Heart left ventricle (tissue), 16 donors: ENCODE measurements around the gene SLA2. TPM values are rescaled to one million over a fixed set of nuclear protein-coding genes. Genes with fewer than 3 reads are reported as not detected.

ENCODE experiments used
- ATAC-seq, 4 donors: fragments of 200-7000 bp; cut with Tn5 transposase; one replicate each; pipeline ENCODE4 v1.9.1; 2020 to 2022; ENCODE audit warnings: moderate library complexity in 4 of 4, mild to moderate bottlenecking in 3 of 4, moderate number of reproducible peaks in 1 of 4
- DNase-seq, 5 donors: peaks; one replicate each; pipeline ENCODE4 v3.0.0-alpha.2; 2020
- H3K27ac ChIP-seq, 12 donors: fragments of 200-600 bp; sonication (generic) in 4 of 12; one replicate each; pipeline versions ENCODE4 v1.5.0 to v1.8.0; 2016 to 2022; ENCODE audit warnings: mild to moderate bottlenecking in 2 of 12
- H3K27me3 ChIP-seq, 9 donors: fragments of 200-600 bp; sonication (generic) in 2 of 9; one replicate each; pipeline versions ENCODE4 v1.5.1 to v1.8.0; 2016 to 2022; ENCODE audit warnings: mild to moderate bottlenecking in 3 of 9
- H3K36me3 ChIP-seq, 9 donors: fragments of 200-600 bp; sonication (generic) in 2 of 9; one replicate each; pipeline versions ENCODE4 v1.5.0 to v1.8.0; 2018 to 2022; ENCODE audit warnings: mild to moderate bottlenecking in 2 of 9
- H3K4me1 ChIP-seq, 12 donors: fragments of 200-600 bp; sonication (generic) in 4 of 12; one replicate each; pipeline versions ENCODE4 v1.5.0 to v1.8.0; 2016 to 2022; ENCODE audit warnings: mild to moderate bottlenecking in 3 of 12
- H3K4me3 ChIP-seq, 12 donors: fragments of 200-600 bp; sonication (generic) in 4 of 12; one replicate each; pipeline versions ENCODE4 v1.5.0 to v1.8.0; 2017 to 2022; ENCODE audit warnings: mild to moderate bottlenecking in 9 of 12, moderate library complexity in 4 of 12
- H3K9me3 ChIP-seq, 12 donors: fragments of 200-600 bp; sonication (generic) in 4 of 12; one replicate each; pipeline versions ENCODE4 v1.5.0 to v1.8.0; 2016 to 2022; ENCODE audit warnings: mild to moderate bottlenecking in 1 of 12
- POLR2A ChIP-seq, 2 donors: fragments of 450-650 bp; IDR thresholded peaks; one replicate each; pipeline ENCODE4 v1.6.1; 2017; ENCODE audit warnings: antibody characterized with exemption in 2 of 2, mild to moderate bottlenecking in 2 of 2, moderate library complexity in 2 of 2
- WGBS, 4 donors: extraction: QIAGEN DNeasy Blood & Tissue Kit in 2 of 4; methylation state at CpG; one replicate each; pipeline versions ENCODE4 v1.1.5 to v1.1.7; 2013 to 2018; 5-methylcytosine and 5-hydroxymethylcytosine counted together
- intact Hi-C, 10 donors: fragments of 100-400 bp; cut with DNase I; formaldehyde crosslinking; loops; one replicate each; pipeline versions ENCODE4 v1.11.1 to v1.14.2; 2022
- polyA plus RNA-seq, 2 donors: library from polyadenylated mRNA; stranded (reverse); fragments of 200-250 nt; gene quantifications; one replicate each; pipeline ENCODE4 v1.2.3, GENCODE V29; 2013
- total RNA-seq, 9 donors: library from RNA; depleted of rRNA in 2 of 9; stranded (reverse); fragments of >200 nt in 2 of 9; fragmentation: NEBNext Ultra II Directional in 3 of 9; extraction: Animal tissue kit (Norgen Biotek cat#: 25700) in 3 of 9; gene quantifications; one replicate each; pipeline versions ENCODE4 v1.1.0 to v1.2.4, GENCODE V29; 2016 to 2023
- TF ChIP-seq, protein P1 (sequence below), 12 donors: fragments of 200-600 bp; sonication (generic) in 4 of 12; IDR thresholded peaks; one replicate each; pipeline versions ENCODE4 v1.5.0 to v1.8.0; 2018 to 2022; ENCODE audit warnings: antibody characterized with exemption in 12 of 12, mild to moderate bottlenecking in 5 of 12
- donor health status: ischemic (EF 13 %, LVEDD 7.1; RV severe dilation, severe dysfunction).
- donor health status: healthy with polysubstance abuse.
- donor health status: DM: no; HTN: yes; CAD: no.
- donor health status: DM: no; HTN: no; CAD: no.
- donor health status: ischemic (EF 25% LVEDD 6.9; RV normal size, moderate dysfunction).
- donor health status: ischemic (EF 25% LVEDD 5.7; RV mildly dilated, moderate dysfunction).
- donor health status: healthy.
- donor health status: DM: yes; HTN: yes; CAD: no.
- donor health status: ischemic (EF 35%, LVEDD 5.7; RV mildly dilated, moderate dysfunction).
- donor health status: nonischemic (EF 11% LVEDD 7.7; RV severe dilation, severe dysfunction).
- donor health status: DM: yes; HTN: yes; CAD: no.
- donor health status: PGD.
- donor health status: ischemic (EF 29% LVEDD 5.4; RV normal size, mild dysfunction).
- donor health status: nonischemic (EF 23%, LVEDD 6.1; RV moderate dilation, normal function).

Gene SLA2
- total and polyA plus RNA-seq, 11 donors = 0.14 to 3.0 (median 0.36) TPM

DNA sequence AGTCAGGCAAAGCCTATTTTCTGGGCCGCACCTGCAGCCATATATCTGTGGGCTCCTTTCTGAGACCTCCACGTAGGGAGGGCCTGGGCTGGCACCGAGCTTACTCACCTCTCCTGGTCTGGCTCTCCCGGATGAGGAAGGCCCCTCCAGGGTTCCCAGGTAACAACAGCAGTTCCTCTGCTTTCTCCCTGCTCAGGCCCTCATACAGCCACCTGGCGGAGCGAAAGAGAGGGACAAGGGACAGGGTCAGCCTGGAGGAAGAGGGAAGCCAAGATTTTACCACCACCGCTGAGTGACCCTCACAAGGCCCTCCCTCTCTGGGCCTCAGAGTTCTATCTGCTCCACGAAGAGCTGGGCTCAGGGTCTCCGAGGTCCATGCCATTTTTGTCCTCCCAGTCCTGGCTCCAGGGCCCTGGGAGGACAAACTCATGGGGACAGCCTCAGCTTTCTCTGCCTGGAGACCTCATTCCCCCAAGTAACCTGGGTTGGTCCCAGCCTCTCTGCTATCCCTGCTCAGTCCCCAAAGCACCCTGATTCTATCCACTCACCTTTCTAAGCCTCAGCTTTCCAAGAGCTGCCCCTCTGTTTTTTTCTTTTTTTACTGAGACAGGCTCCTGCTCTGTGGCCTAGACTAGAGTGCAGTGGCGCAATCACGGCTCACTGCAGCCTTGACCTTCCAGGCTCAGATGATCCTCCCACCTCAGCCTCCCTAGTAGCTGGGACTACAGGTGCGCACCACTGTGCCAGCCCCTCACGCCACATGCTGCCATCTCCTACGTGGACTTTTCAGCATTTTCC lies 13.3 kb downstream of the SLA2 start:
- WGBS, 4 donors = 83 to 86% (median 84%) methylated on average over 12 to 14 of the region's 14 CpGs
- no peak for TF ChIP-seq POLR2A (IDR thresholded peaks at IDR 0.05)
- no peak for ATAC-seq
- Histone ChIP-seq H3K9me3 (no peaks in the 10 kb centered on the region), H3K4me1 (peaks cover 0 to 19% (median 0%) of the 10 kb centered on the region in 12 donors), H3K27me3 (no peaks in the 10 kb centered on the region), H3K36me3 (peaks cover 0 to 3% (median 0%) of the 10 kb centered on the region in 9 donors), H3K4me3 (no peak overlapping the region), H3K27ac (no peak overlapping the region)
- DNase-seq = no peak
- intact Hi-C loops = no loop called here

DNA sequence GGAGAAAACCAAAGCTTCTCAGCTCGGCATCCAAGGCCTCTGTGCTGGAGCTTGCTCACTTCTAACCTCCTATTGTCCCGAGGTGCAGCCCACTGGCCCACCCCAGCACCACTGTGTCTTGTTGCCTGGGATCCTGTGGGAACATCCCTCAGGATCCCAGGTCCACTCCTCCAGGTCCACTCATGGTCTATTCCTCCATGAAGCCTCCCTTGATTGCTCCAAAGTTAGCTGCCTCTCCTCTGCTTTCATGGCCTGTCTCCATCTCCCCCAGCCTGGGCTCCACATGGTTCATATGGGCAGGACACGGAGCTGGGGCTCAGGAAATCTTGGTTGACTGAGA lies 13.9 kb downstream of the SLA2 start:
- Histone ChIP-seq H3K4me1 (peaks cover 0 to 19% (median 0%) of the 10 kb centered on the region in 12 donors), H3K4me3 (no peak overlapping the region), H3K36me3 (peaks cover 0 to 3% (median 0%) of the 10 kb centered on the region in 9 donors), H3K9me3 (no peaks in the 10 kb centered on the region), H3K27ac (no peak overlapping the region), H3K27me3 (no peaks in the 10 kb centered on the region)
- intact Hi-C loops = no loop called here
- ATAC-seq (no peak), DNase-seq (no peak)
- TF ChIP-seq, protein P1, sequence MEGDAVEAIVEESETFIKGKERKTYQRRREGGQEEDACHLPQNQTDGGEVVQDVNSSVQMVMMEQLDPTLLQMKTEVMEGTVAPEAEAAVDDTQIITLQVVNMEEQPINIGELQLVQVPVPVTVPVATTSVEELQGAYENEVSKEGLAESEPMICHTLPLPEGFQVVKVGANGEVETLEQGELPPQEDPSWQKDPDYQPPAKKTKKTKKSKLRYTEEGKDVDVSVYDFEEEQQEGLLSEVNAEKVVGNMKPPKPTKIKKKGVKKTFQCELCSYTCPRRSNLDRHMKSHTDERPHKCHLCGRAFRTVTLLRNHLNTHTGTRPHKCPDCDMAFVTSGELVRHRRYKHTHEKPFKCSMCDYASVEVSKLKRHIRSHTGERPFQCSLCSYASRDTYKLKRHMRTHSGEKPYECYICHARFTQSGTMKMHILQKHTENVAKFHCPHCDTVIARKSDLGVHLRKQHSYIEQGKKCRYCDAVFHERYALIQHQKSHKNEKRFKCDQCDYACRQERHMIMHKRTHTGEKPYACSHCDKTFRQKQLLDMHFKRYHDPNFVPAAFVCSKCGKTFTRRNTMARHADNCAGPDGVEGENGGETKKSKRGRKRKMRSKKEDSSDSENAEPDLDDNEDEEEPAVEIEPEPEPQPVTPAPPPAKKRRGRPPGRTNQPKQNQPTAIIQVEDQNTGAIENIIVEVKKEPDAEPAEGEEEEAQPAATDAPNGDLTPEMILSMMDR (IDR thresholded peaks at IDR 0.05) = no peak
- TF ChIP-seq POLR2A (IDR thresholded peaks at IDR 0.05) = no peak
- 81 to 86% (median 83%) methylated on average over 3 of the region's 3 CpGs for WGBS, 4 donors

DNA sequence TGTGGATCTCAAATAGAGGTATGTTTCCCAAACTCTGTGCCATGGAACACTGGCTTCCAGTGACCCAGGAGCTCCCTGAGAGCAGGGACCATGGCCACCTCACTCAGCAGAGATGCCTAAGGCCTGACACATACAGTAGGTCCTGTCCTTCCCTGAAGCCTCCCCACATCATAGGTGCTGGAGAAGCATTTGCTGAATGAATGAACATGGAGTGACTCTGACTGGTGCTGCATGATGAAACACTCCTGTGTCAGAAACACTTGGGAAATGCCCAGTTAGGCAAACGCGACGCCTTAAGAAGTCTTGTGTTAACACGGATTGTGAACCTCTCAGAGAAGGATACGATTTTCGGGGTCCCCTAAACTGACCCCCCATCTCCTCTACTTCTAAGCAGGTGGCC lies 14.3 kb downstream of the SLA2 start:
- WGBS, 4 donors = 88 to 98% (median 91%) methylated on average over 6 of the region's 6 CpGs
- Histone ChIP-seq H3K9me3 (no peaks in the 10 kb centered on the region), H3K4me1 (peaks cover 0 to 19% (median 0%) of the 10 kb centered on the region in 12 donors), H3K36me3 (peaks cover 0 to 3% (median 0%) of the 10 kb centered on the region in 9 donors), H3K4me3 (no peak overlapping the region), H3K27ac (no peak overlapping the region), H3K27me3 (no peaks in the 10 kb centered on the region)
- no peak for TF ChIP-seq POLR2A (IDR thresholded peaks at IDR 0.05)
- TF ChIP-seq, protein P1 (IDR thresholded peaks at IDR 0.05) = no peak
- ATAC-seq = no peak
- intact Hi-C loops = no loop called here
- no peak for DNase-seq

DNA sequence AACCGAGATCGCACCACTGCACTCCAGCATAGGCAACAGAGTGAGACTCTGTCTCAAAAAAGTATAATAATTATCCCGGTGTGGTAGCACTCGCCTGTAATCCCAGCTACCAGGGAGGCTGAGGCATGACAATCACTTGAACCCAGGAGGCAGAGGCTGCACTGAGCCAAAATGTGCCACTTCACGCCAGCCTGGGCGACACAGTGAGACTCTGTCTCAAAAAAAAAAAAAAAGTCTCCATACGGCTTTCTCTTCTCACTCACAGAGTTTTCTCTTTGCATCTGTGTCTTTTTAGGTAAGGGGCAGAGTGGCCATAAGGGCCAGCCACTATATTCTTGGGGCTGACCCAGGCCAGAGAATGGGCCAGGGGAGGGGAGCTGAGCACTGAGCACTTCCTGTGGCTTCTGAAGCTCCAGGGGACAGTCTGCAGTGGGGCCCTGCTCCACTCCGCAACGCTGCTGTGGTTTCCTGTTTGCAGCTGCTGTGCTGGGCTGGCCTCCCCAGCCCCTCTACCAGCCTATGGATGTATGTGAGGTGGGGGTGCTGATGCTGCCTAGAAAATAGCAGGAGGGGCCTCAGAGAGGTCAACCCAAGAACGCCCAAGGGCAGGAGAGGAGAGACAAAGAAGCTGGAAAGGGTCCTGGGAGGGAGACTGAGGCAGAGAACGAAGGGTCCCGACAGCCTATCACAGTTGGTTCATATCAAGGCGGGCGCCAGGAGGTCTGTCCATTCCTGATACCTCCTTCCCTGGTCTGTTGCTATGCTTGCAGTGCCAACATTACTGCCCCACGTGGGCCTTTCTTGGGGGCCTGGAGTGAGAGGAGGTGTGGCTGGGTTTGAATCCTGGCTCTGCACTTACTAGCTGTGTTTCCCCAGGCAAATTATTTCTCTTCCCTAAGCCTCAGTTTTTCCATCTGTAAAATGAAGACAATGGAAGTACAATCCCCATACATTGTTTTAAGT lies 16.0 kb downstream of the SLA2 start:
- intact Hi-C loops = loop anchor here in 1 of 10 donors (10.0 kb wide), 1 partner anchor 55 kb away; no protein-coding TSS in a partner anchor
- H3K36me3 ChIP-seq = peaks cover 0 to 3% (median 0%) of the 10 kb centered on the region in 9 donors
- H3K4me1 ChIP-seq = peaks cover 0 to 19% (median 0%) of the 10 kb centered on the region in 12 donors
- H3K27ac ChIP-seq = peak overlapping the region in 1 of 12 donors; percentile 25
- no peak for DNase-seq
- ATAC-seq = peak in 1 of 4 donors; percentile 50
- WGBS, 4 donors = 72 to 79% (median 79%) methylated on average over 14 to 15 of the region's 15 CpGs
- H3K27me3 ChIP-seq = no peaks in the 10 kb centered on the region
- TF ChIP-seq, protein P1 (IDR thresholded peaks at IDR 0.05) = no peak
- TF ChIP-seq POLR2A (IDR thresholded peaks at IDR 0.05) = no peak
- H3K4me3 ChIP-seq = no peak overlapping the region
- no peaks in the 10 kb centered on the region for H3K9me3 ChIP-seq
